Ishikawa (cell line): Measurements from ENCODE around the gene USP47.
A peak's percentile ranks its signal among the peaks of the same experiment; 100 is the strongest.

Experiments used
- CEBPB ChIP-seq: IDR thresholded peaks from 2 replicates; pipeline ENCODE4 v1.6.1; 2012
- CREB1 ChIP-seq: IDR thresholded peaks from 2 replicates; pipeline ENCODE4 v1.6.1; 2012; ENCODE audit warnings: low read depth
- EGR1 ChIP-seq: IDR thresholded peaks from 2 replicates; pipeline ENCODE4 v1.6.1; 2012
- FOXM1 ChIP-seq: IDR thresholded peaks from 2 replicates; pipeline ENCODE4 v1.6.1; 2012; ENCODE audit warnings: low read depth, borderline replicate concordance
- TAF1 ChIP-seq: IDR thresholded peaks from 2 replicates; pipeline ENCODE4 v1.6.1; 2012; ENCODE audit warnings: low read depth, mild to moderate bottlenecking
- TCF12 ChIP-seq: IDR thresholded peaks from 2 replicates; pipeline ENCODE4 v1.6.1; 2012; ENCODE audit warnings: low read depth
- YY1 ChIP-seq: IDR thresholded peaks from 2 replicates; pipeline ENCODE4 v1.6.1; 2012; ENCODE audit warnings: low read depth
- TF ChIP-seq, protein P1 (sequence below): IDR thresholded peaks from 2 replicates; pipeline ENCODE4 v1.6.1; 2012

GRCh38 chr11:11978792-11979487 is 137.2 kb downstream of the USP47 start:
- TF ChIP-seq CEBPB (no peak), EGR1 (no peak), TAF1 (no peak), TCF12 (0 out of 2 replicates have a peak, but pooled peaks have one; percentile 37), CREB1 (no peak), YY1 (no peak), FOXM1 (no peak)
- TF ChIP-seq, protein P1, sequence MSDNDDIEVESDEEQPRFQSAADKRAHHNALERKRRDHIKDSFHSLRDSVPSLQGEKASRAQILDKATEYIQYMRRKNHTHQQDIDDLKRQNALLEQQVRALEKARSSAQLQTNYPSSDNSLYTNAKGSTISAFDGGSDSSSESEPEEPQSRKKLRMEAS = peak; percentile 60; the same call in 1 of the 2 replicates
